NCI-H2171 (cell line): ENCODE data around the gene SLC39A13.

Experiments used
- DNase-seq: peaks from one replicate; lab custom pipeline; 2025; lab: John Stamatoyannopoulos, UW

The SLC39A13 gene

DNA sequence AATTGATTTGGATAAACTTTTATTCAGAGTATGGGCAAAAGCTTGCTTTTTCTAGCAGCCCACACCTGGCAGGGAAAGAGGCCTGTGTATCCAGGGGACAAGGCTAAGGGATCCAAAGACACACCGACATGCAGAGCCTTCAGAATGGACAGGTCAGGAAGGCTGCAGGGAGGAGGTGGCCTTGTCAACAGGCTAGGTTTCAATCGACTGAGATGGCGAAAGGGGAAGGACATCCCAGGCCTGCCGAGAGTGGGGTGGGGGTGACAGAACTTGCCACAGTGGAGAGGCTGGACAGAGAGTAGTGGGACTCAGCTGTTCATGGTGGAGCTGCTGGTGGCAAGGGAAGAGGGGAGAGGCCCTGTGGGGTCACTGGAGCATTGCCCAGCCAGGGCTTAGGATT, 5.3 kb upstream of the SLC39A13 start:
- DNase-seq: no peak

DNA sequence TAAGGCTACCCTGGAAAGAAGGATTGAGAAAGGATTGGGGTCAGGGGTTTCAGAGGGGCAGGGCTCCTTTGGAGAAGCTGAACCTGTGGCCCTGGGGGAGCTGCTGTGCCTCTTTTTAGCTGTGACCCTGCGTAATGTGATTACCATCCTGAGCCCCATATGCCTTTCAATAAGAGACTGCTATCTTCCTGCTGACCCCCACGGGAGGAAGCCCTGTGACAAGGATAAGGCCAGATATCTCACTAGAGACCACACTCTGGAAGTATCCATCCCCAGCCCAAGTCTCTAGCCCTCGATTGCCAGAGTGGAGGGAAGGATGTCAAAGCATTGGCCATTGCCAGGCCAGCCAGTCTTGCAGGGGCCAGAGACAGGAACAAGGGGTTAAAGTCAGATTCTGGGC, 4.8 kb upstream of the SLC39A13 start:
- no peak for DNase-seq

DNA sequence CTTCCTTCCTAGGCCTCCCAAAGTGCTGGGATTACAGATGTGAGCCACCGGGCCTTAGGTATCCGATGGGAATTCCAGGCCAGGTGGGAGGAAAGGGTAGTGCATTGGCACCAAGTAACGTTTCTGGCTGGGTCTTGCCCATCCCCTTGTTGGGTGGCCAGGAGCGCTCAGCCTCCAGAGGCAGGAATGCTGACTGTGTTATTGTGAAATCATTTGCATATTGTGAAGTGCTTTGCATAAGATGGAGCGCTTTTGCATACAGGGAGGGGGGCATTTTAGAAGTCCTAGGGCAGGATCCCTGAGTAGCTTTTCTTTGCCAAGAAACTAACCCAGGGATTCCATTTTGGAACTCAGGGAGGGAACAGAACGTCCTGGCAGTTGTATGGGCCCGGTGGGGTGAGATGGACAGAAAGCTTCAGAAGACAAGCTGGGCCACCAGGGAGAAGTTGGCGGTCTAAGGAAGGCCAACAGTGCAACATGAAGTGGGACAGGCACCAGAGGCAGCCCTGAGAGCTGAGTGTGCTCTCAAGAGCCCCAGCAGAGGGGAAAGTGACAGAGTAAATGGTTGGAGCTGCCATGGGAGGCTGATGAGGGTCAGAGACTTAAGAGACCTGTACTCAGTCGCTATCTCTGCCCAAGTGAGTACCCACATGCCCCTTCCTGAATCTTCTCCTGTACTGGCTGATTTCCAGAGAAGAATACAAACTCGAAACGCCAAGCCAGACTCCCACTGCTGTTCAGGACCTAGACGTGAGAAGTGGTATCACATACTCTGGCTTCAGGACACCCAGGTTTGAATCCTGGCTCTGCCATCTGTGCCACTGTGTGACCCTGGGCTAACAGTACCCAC, 1.3 kb upstream of the SLC39A13 start:
- no peak for DNase-seq

DNA sequence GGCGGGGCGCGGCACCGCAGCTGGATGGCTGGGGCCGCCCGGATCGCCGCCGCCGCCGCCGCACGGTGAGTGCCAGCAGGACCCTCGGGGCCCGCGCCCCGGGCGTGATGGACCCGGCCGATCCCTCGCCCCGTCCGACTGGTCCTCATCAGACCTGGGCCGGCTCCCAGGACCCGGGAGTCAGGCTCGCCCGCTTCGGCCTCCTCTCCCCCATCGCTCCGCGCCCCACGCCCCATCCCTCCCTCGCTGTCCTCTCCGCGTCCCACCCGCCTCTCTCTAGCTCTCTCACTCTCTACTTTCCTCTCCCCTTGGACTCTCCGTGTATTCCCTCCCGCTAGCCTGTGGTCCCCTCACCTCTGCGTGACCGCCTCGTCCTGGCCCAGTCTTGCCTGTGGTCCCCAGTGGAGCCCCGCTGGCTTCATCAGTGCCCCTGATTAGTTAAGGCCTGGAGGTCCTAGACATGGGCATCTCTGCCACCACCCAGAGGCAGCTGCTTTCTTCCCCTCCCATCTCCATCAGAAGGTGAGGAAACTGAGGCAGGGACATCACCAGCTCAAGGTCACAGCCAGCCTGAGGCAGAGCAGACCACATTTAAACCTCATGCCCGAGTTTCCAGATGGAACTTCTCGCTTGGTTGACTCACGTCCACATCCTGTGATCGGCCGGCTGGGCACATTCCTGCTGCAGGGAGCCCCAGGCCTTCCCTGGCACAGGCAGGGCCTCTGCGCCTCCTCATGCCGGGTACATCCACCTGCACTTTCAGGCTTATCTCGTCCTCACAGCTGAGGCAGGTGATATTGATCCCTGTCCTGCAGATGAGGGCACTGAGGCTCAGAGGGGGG, 429 bp downstream of the SLC39A13 start:
- DNase-seq: no peak

DNA sequence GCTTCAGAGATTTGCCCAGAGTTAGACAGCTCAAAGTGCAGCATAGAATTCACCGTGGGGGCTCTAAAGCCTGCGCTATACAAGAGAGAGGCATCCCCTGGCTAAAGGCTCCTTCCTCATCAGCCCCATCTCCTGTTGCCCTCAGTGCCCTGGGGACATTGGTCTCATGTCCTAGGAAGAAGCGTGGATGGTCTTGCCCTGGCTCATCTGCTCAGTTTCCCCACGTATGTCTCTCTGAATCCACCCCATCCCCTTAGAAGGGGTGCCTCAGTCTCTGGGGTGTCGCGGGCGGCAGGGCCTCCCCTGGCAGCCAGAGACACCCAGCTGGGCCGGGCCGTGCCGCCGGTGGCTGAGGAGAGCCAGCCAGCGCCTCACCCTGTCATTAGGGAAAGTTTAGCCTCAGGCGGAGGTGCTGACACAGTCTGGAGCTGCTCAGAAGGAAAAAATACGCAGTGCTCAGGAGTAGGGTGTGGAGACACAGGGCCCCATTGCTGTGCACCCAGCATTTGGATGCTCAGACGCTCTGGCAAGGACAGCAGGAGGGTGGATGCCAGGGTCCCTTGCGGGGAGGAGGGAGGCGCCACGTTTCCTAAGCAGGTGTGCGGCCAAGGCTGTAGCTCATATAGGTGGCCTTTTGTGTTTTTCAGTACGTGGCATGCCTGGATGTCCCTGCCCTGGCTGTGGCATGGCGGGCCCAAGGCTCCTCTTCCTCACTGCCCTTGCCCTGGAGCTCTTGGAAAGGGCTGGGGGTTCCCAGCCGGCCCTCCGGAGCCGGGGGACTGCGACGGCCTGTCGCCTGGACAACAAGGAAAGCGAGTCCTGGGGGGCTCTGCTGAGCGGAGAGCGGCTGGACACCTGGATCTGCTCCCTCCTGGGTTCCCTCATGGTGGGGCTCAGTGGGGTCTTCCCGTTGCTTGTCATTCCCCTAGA, 1.3 kb downstream of the SLC39A13 start:
- DNase-seq: no peak

DNA sequence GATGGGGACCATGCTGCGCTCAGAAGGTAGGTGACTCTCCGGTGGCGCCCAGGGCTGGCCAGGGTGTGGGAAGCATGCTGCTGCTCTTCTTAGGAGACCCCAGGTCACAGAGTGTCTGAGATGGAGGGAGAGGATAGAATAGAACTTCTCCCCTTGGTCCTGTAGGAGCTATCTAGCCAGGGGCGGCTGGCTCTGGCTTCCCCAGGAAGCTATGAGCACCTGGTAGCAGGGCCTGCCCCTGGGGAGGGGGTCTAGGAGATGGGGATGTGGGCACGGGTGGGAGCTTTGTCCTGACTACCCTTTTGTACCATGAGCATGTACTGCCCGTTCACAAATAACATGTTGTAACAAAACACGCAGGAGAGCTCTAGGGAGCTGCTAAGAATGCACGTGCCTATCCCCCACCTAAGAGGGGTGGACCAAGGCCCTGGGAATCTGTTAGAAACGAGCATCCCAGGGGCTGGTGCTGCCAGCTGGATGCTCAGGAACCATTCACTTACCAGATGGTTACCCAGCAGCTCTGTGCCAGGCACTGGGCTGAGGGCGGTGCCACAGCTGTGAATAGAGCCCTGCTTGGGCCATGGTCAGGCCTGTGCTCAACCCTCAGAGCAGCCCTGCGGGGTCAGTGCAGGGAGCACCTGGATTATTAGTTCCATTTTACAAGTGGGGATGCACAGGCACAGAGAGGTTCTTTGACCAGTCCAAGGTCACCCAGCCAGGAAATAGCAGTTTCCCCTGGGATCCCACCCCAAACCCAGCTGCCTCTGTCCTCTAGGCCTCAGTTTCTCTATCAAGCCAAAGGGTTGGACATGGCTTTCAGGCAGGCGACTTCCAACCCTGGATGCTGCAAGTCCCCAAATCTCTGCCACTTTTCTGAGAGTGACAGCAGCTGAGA, 2.2 kb downstream of the SLC39A13 start:
- DNase-seq: no peak

DNA sequence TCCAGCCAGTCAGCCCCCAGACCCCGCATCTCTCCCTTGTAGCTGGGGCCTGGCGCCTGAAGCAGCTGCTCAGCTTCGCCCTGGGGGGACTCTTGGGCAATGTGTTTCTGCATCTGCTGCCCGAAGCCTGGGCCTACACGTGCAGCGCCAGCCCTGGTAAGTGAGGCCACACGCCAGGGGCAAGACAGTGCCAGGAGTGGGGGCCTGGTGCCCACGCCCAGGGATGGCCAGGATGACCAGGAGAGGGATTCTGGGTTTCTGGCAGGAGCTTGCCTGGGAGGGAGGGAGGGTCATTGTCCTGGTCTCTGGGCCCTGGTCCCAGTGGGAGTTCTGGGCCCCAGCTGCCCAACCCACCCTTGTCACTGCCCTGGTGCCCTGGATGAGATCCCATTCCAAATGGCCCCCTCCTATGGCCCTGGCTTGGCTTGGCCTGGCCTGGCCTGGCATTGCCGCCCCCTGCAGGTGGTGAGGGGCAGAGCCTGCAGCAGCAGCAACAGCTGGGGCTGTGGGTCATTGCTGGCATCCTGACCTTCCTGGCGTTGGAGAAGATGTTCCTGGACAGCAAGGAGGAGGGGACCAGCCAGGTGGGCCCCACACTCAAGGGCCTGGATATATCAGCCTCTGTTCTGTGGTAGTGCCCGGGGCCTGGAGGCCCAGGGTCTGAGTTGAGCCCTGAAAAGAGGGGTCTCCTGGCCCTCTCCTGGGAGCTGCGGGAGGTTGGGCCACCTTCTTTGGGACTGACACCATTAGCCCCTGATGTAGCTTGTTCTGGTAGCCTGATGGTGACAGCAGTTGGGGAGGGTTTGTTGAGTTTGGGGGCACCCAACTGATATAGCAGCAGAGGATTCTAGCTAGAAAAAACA, 3.7 kb downstream of the SLC39A13 start:
- DNase-seq: no peak

DNA sequence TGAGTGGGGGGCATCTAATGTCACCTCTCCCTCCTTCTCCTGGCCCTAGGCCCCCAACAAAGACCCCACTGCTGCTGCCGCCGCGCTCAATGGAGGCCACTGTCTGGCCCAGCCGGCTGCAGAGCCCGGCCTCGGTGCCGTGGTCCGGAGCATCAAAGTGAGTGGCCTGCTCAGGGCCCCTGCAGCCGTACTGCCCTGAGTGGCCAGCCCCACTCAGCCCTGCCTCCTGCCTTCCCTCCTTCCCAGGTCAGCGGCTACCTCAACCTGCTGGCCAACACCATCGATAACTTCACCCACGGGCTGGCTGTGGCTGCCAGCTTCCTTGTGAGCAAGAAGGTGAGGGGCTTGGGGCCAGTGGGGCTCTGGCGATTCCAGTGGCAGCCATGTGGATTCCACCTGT, 5.0 kb downstream of the SLC39A13 start:
- DNase-seq: no peak

DNA sequence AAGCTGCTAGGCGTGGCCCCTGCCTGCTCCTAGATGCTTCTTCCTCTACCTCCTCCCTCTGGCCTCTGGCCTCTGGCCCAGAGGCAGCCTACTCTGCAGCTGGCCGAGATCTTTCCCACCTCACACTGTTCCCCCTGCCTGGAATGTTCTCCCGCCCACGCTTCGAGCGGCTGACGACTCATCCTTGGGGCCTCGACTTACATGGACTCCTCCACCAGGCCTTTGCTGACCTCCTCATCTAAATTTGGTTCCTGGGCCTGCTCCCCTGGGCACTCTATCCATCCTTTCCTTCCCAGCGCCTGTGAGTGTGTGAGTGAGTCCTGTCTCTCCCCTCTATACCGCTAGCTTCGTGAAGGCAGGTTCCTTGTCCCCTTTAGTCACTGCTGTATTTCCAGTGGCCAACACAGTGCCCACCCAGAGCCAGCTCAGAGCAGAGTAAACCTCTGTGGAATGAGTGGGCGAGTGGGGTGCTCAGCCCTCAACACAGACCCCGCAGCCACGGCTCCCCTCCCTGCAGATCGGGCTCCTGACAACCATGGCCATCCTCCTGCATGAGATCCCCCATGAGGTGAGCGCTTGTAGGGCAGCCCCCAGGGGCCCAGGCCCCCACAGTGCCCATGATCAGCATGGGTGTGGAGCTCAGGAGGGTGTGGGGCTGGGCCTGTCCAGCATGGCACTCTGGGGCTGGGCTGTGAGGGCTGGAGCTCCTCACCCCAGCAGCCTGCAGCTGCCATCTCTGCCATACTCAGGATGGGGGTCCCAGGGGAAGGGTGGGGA, 5.7 kb downstream of the SLC39A13 start:
- DNase-seq: no peak

DNA sequence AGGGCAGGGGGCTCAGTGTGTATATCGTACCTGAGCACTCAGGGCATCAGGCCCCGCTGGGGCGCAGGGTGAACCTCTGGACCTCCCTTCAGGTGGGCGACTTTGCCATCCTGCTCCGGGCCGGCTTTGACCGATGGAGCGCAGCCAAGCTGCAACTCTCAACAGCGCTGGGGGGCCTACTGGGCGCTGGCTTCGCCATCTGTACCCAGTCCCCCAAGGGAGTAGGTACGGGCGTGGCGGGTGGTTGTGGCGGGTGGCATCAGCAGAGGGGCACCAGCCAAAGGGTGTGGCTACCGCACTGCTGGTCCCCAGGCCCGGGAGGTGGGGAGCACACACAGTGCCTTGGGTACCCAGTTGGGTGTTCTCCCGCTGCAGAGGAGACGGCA, 6.3 kb downstream of the SLC39A13 start:
- DNase-seq: no peak

DNA sequence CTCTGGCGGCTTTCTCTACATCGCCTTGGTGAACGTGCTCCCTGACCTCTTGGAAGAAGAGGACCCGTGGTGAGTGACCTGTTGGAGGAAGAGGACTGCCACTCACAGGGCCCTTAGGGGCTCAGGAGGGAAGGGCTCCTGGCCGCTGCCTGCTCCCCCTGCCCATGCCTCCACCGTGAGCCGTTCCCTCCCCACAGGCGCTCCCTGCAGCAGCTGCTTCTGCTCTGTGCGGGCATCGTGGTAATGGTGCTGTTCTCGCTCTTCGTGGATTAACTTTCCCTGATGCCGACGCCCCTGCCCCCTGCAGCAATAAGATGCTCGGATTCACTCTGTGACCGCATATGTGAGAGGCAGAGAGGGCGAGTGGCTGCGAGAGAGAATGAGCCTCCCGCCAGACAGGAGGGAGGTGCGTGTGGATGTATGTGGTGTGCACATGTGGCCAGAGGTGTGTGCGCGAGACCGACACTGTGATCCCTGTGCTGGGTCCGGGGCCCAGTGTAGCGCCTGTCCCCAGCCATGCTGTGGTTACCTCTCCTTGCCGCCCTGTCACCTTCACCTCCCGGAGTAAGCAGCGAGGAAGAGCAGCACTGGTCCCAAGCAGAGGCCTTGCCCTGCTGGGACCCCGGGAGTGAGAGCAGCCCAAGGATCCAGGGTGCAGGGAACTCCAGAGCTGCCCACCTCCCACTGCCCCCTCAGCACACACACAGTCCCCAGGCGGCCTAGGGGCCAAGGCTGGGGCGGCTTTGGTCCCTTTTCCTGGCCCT, 6.9 kb downstream of the SLC39A13 start:
- DNase-seq: no peak

DNA sequence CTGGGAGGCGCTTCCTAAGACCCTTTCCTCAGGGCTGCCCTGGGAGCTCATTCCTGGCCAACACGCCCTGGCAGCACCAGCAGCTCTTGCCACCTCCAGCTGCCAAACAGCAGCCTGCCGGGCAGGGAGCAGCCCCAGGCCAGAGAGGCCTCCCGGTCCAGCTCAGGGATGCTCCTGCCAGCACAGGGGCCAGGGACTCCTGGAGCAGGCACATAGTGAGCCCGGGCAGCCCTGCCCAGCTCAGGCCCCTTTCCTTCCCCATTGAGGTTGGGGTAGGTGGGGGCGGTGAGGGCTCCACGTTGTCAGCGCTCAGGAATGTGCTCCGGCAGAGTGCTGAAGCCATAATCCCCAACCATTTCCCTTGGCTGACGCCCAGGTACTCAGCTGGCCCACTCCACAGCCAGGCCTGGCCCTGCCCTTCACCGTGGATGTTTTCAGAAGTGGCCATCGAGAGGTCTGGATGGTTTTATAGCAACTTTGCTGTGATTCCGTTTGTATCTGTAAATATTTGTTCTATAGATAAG, 7.6 kb downstream of the SLC39A13 start:
- no peak for DNase-seq

DNA sequence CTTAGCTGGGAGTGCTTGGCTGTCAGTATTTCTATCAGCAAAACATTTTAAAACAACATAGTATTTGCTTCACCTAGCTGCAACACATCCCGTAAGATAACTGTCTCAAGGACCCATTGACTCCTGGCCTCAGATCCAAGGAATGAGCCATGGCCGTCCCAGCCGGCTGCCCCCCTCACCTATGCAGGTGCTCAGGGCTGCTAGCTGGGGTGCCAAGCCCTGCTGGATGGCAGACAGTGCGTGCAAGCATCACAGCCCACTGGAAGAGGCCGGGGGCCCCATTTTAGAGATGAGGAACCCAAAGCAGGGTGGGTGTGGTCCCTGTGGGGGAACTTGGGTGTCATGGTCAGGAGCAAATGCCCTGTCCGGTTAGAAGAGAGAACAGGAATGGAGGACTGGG, 9.3 kb downstream of the SLC39A13 start:
- DNase-seq: no peak

DNA sequence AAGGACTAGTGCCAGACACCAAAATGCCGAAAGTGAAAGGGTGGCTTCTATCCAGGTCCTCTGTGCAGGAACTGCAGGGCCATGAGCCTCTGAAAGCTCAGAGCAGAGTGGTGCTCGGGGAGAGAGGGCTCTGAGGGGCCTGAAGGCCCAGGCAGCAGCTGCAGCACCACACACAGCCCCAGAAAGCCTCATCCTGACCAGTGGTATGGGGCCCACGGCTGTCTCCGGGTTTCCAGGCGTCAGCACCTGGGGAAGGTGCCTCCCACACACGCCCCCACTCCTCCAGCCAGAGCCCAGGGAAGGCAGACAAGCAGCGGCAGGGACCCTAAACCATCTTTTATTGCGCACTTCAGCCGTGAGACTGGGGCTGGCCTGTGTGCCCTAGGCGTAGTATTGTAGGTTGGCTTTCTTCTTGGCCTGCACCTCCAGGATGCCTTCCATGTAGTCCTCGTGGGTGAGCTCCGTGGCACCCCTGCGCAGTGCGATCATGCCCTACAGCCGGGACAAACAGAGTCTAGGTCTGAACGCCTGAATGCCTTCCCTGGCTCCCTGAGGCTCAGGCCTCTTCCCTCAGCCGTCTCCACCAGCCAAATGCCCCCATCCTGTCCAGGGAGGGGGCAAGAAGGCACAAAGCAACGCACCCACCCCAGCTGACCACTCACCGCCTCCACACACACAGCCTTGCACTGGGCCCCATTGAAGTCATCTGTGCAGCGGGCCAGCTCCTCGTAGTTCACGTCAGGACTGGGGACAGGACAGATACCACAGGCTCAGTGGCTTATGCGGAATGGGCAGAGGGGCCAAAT, 10.3 kb downstream of the SLC39A13 start:
- no peak for DNase-seq

DNA sequence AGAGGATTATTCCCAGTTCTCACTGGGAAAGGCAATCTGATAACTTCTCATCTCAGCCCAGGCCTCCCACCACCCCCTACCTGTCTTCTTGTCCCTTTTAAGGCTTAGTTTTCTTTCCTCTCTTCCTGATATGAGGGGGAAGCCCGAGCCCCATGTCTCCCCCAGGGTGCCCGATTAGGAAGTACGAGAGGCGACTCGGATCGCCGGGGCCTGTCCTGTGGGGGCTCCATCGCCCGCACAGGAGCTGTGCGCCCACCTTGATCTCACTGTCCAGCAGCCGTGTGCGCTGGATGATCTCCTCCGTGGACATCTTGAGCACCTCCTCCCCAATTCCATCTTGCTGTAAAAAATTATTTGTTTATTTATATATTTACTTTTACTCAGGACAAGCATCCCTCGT, 17.2 kb downstream of the SLC39A13 start:
- no peak for DNase-seq

DNA sequence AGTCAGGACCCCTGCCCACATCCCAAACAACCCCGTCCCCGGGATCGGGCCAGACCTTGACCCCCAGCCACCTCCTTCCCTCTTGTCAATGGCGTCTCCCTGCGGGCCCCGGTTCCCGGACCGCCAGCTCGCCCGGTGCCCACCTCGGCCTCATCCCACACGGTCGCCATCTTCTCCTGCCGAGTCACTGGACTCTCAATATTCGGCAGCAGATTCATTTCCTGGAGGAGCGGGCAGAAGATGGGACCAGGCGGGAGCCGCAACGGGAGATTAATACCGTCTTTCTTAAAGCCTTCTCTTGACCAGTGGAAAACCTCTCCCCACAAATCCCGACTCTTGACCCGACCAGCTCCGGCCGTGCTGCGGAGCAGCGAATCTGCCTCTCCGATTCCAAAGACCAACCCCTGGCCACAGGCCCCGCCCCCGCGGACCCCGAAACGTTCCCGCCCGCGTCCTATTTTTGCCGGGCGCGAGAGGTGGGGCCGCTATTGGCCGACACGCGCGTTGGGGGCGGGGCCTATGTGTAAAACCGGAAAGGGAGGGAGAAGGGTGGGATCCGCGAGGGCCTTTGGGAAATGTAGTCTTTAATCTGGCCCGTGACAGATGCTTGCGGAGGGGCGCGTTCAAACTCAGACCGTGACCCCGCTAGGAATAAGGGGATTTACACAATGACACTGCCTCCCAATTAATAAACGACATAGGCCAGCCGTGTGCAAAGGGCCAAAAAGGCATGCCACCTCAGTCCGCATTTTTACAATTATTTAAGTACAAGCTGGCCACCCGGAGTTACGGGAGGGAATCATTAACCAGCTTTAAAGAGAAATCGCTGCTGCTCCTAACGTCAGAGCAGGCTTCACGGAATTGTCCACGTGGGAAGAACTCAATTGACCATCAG, 17.9 kb downstream of the SLC39A13 start, which contains the start of gene PSMC3:
TSS of gene PSMC3 (minus strand) at position 378 of the 895 bp plus-strand sequence. CDS start at position 218, 160 bp downstream.
- peak; percentile 99 for DNase-seq
